IPS DF 19.7 (cell line): ENCODE data around the gene ZBTB48.

Experiments
- DNase-seq: peaks from one replicate; pipeline ENCODE4 v3.0.0-alpha.2; 2013; ENCODE audit warnings: low read depth, low spot score

Gene ZBTB48

GRCh38 chr1:6572653-6573383 is 7.0 kb upstream of the ZBTB48 start:
- no peak for DNase-seq

GRCh38 chr1:6574025-6574620 is 5.7 kb upstream of the ZBTB48 start:
- DNase-seq: no peak

DNA sequence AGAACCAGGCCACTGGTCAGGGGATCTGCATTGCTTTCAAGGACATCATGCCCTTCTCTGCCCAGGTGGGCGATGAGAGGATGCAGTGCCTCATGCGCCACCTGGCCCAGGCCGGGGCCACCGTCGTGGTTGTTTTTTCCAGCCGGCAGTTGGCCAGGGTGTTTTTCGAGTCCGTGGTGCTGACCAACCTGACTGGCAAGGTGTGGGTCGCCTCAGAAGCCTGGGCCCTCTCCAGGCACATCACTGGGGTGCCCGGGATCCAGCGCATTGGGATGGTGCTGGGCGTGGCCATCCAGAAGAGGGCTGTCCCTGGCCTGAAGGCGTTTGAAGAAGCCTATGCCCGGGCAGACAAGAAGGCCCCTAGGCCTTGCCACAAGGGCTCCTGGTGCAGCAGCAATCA is 5.0 kb upstream of the ZBTB48 start:
- DNase-seq: no peak

- no peak for DNase-seq
Observed at GRCh38 chr1:6577831-6578525, 1.8 kb upstream of the ZBTB48 start.

DNA sequence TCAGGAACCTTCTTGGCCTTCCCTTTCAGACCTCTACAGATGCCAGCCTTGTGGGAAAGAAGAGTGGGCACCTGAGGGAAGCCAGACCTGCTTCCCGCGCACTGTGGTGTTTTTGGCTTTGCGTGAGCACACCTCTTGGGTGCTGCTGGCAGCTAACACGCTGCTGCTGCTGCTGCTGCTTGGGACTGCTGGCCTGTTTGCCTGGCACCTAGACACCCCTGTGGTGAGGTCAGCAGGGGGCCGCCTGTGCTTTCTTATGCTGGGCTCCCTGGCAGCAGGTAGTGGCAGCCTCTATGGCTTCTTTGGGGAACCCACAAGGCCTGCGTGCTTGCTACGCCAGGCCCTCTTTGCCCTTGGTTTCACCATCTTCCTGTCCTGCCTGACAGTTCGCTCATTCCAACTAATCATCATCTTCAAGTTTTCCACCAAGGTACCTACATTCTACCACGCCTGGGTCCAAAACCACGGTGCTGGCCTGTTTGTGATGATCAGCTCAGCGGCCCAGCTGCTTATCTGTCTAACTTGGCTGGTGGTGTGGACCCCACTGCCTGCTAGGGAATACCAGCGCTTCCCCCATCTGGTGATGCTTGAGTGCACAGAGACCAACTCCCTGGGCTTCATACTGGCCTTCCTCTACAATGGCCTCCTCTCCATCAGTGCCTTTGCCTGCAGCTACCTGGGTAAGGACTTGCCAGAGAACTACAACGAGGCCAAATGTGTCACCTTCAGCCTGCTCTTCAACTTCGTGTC is 995 bp upstream of the ZBTB48 start:
- DNase-seq: no peak

GRCh38 chr1:6580119-6580592 is 362 bp downstream of the ZBTB48 start:
- DNase-seq: no peak

GRCh38 chr1:6580593-6581409 is 1.0 kb downstream of the ZBTB48 start:
- DNase-seq: no peak

DNA sequence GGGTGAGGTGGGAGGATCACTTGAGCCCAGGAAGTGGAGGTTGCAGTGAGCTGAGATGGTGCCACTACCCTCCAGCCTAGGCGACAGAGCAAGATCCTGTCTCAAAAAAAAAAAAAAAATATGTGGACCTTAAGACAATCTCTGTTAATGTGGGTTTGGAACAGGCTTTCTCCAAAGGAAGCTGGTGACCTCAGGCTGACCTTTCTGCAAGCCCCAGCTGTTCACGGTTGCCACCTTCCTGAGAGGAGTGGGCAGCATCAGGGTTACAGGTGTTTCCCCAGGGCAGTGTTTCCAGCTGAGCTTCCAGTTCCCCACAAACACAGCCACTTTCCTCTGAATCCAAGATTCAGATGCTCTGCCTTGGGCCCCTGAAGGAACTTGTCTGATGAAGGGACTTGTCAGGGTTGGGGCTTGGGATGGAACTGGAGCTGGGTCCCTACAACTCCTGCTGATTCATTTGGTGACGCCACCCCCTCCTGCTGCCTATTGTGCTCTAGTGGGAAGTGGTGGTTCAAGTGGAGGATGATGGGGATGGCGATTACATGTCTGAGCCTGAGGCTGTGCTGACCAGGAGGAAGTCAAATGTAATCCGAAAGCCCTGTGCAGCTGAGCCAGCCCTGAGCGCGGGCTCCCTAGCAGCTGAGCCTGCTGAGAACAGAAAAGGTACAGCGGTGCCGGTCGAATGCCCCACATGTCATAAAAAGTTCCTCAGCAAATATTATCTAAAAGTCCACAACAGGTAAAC is 1.9 kb downstream of the ZBTB48 start:
- DNase-seq: no peak

DNA sequence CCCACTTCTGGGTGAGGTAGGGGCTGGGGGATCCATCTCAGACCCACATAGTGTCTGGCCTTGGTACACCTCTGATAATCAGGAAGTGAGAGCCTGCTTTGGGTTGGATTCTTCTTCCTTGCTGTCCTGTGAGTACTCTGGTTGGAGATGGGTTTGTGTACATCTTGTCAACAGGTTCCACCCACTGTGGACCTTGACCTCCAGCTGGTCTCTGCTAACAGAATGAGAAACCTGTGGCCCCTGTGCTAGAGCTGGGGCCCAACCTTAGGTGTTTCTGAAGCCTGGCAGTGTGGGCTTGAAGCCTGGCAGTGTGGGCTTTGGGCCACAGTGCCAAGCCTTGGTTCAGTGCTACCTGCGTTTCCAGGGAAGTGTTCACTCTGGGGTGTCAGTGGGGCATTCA is 2.6 kb downstream of the ZBTB48 start:
- DNase-seq: no peak

GRCh38 chr1:6584126-6585080 is 4.6 kb downstream of the ZBTB48 start:
- DNase-seq: no peak

DNA sequence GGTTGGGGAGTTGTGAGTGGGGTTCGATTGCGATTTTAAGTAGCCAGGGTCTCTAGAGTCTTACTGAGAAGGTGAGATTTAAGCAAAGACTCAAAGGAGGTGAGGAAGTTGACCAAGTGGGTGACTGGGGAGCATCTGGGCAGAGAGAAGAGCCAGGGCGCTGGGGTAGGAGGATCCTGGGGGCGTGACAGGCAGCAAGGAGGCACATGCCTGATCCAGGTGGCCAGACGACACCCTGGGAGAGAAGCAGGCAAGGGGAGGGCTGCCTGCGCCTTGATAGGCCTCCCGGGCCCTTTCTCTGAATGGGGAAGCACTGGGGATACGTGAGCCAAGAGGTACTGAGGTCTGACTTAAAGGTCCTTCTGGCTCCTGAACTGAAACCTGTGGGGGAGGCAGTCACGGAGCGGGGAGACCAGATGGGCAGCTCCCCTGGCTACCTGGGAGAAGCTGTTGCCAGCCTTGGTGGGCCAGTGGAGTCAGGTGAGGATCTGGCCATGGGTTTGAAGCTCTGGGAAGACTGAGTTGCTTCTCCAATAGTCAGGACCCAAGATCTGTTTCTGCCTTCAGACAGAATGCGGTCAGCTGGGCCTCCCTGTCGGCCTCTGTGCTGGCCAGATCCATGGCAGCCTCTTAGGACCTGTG is 5.4 kb downstream of the ZBTB48 start:
- DNase-seq: no peak

GRCh38 chr1:6585841-6586240 is 6.0 kb downstream of the ZBTB48 start:
- no peak for DNase-seq

GRCh38 chr1:6586404-6586816 is 6.6 kb downstream of the ZBTB48 start:
- DNase-seq: no peak

GRCh38 chr1:6587261-6588005 is 7.6 kb downstream of the ZBTB48 start:
- no peak for DNase-seq

DNA sequence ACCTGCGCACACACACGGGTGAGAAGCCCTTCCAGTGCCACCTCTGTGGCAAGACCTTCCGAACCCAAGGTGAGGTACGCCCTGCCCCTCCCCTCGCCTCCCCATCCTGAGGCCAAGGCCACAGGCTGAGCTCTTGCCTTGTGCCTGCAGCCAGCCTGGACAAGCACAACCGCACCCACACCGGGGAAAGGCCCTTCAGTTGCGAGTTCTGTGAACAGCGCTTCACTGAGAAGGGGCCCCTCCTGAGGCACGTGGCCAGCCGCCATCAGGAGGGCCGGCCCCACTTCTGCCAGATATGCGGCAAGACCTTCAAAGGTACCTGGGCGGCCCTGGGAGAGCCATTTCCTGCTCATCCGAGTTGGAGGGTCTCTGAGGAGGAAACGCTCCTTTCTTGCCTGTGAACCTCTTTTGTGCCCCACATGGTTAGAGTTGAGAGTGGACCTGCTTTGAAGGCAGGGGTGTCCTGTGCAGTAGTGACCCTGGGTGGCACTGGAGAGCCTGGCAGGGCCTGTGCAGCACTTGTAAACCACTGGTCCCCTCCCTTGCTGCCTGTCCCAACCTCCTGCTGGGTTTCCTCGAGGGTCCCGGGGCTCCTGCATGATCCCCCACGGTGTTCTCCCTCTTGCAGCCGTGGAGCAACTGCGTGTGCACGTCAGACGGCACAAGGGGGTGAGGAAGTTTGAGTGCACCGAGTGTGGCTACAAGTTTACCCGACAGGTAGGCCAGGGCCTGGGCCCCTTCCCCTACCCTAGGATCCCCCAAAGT is 8.5 kb downstream of the ZBTB48 start:
- no peak for DNase-seq

GRCh38 chr1:6588893-6589520 is 9.2 kb downstream of the ZBTB48 start:
- no peak for DNase-seq

DNA sequence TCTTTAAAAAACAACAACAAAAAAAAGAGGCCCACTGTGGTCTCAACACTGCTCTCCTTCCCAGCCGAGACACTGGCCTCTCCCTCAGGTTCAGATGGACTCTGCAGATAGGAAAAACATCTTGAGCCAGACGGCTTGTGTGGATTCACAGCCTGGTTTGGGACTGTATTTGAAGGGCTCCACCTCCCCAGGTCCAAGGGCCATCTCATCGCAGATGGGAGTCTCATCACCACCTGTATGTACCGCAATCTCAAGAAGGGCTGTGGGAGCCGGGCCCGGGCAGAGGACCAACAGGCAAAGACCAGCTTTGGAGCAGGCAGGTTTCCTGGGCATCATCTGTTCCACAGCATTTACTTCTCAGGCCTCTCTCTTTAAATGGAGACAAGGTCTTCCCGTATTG is 10.3 kb downstream of the ZBTB48 start:
- DNase-seq: no peak
